Urothelium cell line (cell line): ENCODE measurements around the gene CAMTA1.

ENCODE experiments used
- DNase-seq: peaks from one replicate; pipeline ENCODE4 v3.0.0; 2011; ENCODE audit warnings: low spot score, mixed read lengths
- FAIRE-seq: peaks from 2 replicates; lab custom pipeline; 2011; peaks lifted over from hg19 to GRCh38; lab: Jason Lieb, UNC

CAMTA1 gene

DNA sequence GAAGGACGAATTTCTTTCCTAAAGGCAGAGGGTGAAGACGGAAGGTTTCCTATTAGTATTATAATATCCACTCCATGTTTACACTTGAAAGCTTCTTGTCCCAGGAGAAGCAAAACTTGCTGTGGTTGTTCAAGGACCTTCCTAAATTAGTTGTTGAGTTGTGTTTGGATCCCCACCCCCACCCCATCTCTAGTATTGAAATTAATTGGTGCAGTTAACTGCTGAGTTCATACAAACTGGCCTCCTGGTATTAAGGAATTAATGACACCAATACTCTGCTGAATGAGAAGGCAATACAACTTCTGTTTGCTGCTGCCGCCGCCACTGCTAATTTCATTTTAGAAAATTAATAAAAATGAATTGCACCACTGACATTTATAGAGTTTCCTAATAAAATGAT, 308.8 kb downstream of the CAMTA1 start:
- FAIRE-seq (no peak), DNase-seq (no peak)

DNA sequence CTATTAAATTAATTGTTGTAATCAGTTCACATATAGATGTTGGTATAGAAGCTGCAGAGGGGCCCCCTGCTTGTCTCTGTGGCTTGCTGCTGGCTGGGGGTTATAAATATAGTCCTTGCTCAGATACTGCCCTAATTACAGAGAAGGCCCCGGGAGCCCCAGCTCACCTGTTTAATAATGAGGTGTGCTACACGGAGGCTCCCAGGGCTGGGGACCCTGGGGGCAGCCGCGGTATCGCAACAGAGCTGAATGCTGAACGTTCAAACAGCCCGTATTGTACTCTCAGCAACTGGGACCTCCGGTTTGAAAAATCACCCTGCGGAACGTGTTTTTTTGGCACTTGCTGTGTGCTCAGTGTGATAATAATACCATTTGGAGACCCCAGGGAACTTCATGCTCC, 309.3 kb downstream of the CAMTA1 start:
- FAIRE-seq (no peak), DNase-seq (no peak)

DNA sequence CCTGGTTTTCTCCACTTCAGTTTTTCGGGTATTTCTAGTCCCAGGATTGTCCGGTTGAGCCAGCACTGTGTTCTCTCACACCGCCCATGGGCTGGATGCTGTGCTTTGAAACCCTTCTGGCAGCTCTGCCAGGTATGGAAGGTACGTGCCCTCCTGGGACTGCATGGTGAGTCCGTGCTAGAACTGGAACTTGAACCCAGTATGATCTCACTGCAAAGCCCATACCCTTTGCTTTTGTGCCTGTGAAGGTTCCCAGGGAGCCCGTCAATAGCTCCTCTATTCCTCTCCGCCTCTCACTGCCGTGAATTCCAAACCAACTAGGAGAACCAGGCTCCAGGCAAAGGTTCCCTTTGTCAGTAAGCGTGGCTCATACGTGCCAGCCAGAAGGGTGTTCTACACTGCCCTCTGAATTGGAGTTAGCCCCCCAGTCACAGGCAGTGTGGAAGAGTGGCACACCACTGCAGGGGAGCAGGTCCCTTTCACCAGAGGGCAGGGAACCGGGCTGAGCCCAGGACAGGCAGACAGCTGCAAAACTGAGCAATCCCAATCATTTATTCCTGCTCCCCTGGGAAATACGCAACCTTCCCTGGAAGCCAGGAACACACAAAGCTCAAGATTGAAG, 310.2 kb downstream of the CAMTA1 start:
- no peak for FAIRE-seq

DNA sequence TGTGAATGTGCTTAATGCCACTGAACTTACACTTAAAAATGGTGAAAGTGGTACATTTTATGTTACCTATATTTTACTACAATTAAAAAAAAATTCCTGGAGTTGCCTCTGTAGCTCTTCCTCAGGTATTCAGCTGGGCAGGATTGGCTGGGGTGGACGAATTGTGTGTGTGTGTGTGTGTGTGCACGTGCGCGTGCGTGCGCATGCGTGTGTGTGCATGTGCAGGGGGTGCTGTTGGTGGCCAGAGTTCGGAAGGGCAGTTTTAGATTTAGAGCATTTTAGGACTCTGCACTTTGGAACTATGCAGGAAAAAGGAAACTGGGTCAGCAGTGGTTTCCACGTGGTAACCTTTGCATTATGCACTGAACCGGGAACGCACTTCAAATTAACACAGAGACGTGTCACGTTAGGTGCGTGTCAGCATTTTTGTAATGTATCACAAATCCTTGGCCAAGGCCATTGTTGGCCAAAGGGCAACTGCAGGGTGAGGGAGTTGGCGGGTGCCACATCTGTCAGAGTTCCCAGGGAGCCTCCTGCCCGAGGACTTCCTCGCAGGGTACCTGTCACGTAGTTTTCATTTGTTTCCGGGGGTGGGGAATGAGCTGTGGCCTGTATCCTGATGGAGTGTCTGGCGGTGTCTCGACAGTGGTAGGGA, 312.8 kb downstream of the CAMTA1 start:
- no peak for FAIRE-seq
- no peak for DNase-seq

More for the DNA sequence above, 310.2 kb downstream of the CAMTA1 start:
- DNase-seq, result no peak

DNA sequence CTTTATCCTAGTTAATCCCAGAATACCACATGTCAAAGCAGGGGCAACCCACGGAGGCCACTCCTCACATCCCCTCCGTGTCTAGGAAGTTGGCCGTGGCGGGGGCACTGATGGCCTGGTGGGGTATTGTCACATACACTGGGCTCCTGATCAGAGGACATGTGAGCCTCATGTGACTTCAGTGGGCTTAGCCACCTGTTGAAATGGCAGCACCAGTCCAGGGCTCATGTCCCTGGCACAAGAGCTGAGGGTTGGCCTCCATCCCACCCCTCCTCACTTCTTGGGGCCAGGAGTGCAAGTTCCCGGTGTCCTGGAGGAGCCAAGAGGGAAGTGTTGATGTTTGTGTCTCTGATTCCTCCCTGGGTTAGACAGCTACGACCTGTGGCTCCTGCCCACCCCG, 313.4 kb downstream of the CAMTA1 start:
- no peak for FAIRE-seq

DNA sequence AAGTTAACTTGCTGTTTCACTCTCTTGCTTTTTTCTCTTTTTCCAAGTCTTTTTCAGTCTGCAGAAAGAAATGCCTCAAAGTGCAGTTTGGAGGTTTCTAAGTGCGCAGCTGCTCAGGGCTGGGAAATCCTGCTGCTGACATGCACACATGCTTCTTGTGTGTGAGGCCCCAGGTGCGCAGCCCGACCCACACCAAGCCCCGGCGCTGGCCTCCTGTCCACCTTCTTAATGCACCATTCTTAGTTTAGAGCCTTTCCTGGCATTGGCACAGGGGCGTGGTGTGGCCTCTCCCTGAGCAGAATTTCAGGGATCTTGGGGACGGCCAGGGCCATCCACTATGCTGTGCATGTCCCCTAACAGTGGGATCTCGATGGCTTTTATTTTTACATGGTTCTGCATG, 315.2 kb downstream of the CAMTA1 start:
- FAIRE-seq (no peak), DNase-seq (no peak)

More for the DNA sequence above, 313.4 kb downstream of the CAMTA1 start:
- no peak for DNase-seq

DNA sequence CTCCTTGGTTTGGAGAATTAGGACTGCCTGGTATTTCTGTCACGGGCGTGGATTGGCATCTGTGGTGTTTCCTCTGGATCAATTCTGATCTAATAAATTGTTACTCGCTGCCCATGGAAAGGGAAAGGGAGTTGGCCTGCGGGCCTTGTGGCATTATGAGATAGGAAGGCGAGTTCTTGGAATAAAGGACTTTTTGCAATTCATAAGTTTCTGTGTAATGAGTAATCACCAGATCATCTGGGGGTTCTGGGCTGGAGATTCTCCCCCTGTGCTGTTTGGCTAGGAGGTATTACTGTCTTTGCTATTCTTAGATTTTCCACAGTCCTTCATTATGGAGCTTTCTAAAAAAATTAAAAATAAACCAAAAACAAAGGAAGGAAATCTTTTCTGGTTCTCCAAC, 315.9 kb downstream of the CAMTA1 start:
- DNase-seq (no peak), FAIRE-seq (no peak)

DNA sequence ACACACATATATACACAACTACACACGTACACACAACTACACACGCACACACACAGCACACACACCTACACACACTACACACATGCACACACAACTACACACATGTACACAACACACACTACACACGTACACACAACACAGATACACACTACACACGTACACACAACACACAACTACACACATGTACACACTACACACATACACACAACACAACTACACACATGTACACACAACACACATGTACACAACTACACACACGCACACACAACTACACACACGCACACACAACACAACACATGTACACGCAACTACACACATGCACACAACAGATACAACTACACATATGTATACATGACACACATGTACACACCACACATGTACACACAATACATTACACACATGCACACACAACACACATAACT, 318.1 kb downstream of the CAMTA1 start:
- DNase-seq (no peak), FAIRE-seq (peak; percentile 71)

DNA sequence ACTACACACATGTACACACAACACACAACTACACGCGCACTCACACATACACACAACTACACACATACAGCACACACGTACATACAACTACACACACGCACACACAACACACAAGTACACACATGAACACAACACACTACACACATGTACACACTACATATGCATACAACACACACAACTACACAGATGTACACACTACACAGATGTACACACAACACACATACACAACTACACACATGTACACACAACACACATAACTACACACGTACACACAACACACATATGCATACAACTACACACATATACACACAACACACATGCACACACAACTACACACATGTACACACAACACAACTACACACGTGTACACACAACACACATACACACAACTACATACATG, 318.6 kb downstream of the CAMTA1 start:
- DNase-seq, result no peak
- peak; percentile 88 for FAIRE-seq

DNA sequence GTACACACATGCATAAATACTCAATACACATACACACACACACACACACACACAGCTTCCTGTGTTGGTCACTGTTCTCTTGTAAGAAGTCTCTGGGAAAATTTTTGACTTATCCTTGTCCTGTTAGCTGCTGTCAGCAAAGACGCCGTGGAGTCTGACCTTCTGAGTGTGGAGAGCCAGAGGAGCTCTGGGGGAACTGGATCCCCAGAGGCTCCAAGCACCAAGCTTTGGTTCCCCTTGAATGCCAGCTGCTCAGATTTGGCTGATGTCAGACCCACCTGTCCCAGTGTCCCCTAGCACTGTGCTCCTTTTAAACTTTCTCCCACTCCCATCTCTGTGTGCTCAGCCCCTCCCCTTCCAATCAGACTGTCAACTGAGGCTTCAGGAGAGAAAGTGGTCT, 319.1 kb downstream of the CAMTA1 start:
- DNase-seq (no peak), FAIRE-seq (no peak)

DNA sequence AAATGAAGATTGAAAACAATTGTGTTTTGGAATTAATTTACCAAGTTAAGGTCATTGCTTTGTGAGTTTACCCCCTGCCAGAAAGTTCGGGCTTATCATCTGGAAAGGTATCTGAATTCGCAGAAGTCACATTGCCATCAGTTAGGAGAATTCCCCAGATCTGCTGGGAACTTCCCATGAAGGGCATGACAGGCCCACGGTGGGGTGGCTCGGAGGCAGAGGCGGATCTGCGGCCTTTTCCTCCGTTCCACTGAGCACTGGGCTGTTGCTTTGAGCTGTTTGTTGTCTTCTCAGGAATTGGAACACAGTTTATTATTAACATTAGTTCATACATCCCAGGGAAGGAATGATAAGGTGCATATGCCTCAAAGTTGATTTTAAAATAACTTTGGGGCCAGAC, 320.0 kb downstream of the CAMTA1 start:
- DNase-seq (no peak), FAIRE-seq (no peak)

DNA sequence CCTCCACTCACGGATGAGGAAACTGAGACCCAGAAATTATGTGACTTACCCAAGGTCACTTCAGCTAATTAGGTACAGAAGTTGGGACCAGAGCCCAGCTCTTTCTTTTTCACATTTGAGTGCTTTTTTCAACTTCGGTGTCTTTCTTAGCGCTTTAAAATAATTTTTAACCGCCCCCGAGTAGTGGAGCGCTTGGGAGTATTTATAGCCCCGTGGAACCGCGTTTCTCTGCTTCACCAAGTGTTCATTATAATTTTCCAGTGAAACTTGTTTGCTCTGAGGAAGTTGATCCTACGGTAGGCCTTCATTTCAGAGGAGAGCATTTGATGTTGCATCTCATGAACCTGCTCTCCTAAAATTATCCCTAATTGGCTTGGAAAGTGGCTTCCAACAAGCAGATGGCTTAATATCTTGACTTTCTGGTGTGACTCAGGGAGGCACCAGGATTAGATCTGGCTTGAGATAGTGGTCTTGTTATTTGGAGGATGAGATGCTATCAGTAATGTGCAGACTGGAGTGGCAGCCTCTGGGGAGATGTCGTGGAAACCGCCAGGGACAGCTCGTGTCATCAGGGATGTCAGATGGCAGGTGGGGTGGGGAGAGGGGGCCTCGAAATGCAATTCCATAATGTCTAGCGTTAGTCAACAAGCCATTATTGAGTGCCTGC, 321.3 kb downstream of the CAMTA1 start:
- FAIRE-seq (no peak), DNase-seq (no peak)

DNA sequence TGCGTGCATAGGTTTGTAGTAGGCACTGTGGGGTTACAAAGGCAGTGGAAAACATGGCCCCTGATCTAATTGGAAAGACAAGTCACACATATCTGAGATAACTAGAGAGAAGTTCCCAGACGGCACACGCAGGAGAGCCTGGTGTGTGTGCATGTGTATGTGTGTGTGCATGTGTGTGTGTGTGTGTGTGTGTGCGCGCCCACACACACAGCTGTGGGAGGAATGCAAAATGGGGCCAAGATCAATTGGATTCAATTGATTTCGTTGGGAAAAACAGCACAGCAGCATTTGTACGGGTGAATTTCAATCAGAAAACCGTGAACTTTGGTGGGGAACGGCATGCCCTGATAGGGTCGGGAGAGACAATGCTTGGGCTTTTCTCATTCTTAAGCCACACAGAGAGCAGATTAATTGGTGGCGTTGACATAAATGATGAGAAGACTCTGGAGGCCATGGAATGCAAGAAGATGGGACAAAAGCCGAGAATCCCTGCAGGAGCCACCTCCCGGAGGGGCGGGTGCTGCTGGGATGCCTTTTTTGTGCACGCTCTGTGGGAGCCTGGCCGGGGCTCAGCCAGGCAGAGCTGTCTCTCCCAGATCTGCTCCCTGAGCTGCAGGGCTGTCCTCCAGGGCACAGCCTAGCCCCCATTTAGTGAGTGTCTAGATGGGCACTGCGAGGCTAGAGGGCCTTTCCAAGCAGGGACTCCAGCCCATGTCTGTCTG, 322.0 kb downstream of the CAMTA1 start:
- DNase-seq (no peak), FAIRE-seq (no peak)

DNA sequence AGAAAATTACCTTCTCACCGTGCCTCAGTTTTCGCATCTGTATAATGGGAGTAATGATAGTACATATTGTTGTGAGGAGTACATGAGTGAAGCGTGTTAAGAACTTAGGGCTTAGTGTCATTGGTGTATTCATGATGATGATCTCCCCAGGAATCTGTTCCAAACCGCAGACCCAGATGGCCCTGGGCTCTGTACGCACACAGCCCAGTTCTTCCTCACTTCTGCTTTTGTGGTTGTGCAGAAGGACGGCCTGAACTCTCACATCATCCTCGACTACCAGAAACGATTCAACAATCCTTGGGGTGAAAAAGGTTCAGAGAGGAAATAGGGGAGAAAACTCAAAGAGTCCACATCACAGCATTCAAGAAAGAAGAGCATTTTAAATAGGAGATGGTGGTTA, 323.0 kb downstream of the CAMTA1 start:
- DNase-seq (no peak), FAIRE-seq (no peak)

DNA sequence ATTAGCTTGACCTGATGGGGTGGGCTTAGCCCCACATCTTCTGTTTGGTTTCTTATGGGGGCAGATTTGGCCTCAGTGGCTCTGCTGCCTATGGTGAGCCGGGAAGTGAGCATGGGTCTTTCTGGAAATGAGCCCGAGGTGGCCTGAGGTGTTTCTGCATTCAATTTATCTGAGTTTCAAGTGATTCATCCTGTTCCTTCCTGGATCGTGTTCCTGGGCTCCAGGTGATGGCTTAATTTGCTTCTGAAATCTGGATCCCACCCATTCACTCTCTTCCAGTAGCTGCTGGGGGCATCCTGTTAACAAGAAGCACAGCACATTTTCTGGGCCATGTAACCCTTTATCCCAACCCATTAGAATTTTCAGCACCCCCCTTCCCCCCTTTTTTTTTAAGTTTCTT, 324.6 kb downstream of the CAMTA1 start:
- FAIRE-seq, result no peak
- DNase-seq, result no peak

DNA sequence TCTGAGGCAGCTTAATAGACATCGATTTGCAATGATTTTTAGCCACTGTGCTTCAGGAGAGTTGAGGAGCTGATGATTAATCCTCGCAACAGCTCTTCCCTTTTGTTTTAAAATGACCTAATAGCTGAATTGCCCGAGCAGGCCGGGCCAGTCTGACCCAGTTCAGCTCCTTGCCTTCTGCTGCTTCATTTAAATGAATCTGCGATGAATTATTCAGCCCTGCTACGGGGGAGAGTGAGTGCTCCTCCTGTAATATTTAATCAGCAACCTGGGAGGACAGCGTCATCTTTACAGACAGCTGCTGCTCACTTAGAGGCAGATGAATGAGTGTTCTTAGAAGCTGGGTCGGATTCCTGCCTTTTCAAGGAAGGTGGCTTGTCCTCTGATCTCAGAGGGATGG, 325.1 kb downstream of the CAMTA1 start:
- FAIRE-seq, result no peak

DNA sequence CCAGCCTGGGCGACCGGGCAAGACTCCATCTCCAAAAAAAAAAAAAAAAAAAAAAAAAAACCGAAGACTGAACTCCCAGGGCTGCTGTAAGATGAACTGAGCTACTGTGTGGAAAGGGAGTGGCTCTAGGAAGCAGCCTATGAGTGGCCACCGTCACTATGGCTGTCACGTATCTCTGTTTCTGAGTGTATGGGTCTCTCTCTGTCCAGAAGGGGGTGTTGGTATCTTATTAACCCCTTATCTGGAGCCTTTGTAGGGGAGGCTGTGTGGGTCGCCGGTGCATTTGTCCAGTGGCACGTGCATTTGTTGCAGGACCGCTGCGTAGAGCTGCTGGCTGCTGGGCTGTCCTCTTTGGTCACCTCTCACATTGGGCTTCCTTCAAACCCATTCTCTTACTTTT, 326.6 kb downstream of the CAMTA1 start:
- FAIRE-seq (no peak), DNase-seq (no peak)

More for the DNA sequence above, 325.1 kb downstream of the CAMTA1 start:
- peak; percentile 15 for DNase-seq

DNA sequence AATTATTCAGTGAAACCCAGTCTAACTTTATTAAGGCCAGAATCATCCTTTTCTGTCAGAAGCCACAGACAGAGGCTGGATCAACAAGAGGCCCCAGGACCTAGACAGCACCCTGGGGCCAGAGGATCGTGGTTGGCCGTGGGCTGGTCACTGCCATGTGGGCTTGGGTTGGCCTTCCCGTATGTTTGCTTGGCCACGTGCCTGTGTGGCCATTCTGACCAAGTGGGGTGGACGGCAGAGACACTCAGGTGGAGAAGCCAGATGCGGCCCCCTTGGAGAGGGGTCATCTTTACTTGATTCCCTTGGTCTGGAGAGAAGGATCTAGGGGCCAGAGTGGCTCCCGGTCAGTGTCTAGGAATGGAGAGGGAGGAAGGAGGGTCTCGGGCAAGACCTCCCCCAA, 327.9 kb downstream of the CAMTA1 start:
- DNase-seq, result no peak
- FAIRE-seq, result no peak

DNA sequence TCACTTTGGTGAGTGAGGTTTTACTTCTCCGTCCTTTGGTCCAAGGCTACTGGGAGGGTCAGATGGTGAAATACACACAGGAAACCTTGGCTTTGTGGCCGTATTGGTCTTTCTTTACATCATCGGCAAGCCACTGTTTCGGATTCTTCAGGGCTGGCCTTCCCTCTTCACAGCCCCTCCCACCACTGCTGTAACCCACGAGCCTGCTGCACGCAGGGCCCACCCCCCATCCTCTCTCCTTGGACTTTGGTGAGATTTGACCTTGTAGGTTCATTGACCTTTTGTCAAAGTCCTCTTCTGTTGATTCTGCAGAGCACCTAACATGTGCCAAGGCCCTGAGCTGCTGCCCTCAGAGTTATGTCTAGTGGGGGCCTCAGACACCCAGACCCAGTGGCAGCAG, 328.6 kb downstream of the CAMTA1 start:
- DNase-seq (no peak), FAIRE-seq (no peak)

DNA sequence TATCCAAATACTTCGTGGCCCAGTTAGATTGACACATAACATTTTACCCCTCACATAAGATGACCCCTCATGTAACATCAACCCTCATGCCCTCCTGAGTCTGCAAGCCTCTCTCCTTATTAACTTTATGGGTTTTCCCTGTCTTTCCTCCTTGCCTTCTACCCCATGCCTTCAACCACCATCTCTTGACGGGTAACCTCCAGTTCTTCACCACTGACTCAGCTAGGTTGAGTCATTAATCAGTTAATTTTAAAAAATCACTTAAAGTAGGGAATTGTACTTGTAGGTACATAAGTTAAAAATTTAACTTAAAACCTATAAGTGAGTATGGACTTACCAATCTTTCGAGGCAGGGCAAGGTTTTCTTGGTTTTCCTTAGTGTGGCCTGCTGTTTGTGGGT, 330.7 kb downstream of the CAMTA1 start:
- DNase-seq (no peak), FAIRE-seq (no peak)

DNA sequence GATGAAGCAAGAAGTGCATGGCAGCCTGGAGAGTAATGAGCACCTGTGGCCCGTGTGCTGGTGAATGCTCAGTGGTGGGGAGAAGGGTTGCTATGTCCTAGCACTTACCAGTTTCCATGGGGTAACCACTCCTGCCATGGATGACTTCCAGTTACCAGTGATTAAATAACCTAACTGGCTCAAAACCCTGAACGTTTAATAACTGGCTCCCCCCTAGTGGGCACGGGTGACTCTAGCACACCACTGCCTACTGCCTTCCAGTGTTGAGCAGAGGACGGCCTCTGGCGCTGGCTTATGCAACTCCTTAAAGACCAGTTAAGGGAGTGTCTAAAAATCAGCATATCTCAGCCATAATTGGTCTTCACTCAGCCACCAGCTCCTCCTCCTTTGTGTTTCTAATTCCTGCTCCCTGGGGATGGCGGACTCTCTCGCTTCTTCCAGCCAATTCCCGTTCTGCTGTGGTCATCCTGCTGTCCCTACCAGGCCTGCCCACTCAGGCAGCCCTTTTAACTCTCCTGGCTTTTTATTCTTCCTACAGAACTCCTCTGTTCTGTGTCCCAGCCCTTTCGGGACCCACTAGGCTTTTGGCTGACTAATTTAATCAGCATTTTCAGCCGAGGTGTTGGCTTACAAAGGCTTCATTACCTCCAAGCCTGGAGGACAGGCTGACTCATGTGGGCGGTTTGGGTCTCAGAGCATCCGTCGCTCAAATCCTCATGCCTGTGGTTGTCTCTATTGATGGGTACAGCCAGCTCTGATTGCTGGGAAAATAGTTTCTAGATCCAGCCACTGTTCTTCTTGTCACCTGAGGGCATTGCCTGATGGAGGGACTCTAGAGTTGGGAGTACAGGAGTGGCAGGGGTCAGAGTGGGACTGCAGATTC, 332.4 kb downstream of the CAMTA1 start:
- FAIRE-seq, result no peak
- peak; percentile 84 for DNase-seq
